ENCODE results near the gene FLYWCH1.

DNA sequence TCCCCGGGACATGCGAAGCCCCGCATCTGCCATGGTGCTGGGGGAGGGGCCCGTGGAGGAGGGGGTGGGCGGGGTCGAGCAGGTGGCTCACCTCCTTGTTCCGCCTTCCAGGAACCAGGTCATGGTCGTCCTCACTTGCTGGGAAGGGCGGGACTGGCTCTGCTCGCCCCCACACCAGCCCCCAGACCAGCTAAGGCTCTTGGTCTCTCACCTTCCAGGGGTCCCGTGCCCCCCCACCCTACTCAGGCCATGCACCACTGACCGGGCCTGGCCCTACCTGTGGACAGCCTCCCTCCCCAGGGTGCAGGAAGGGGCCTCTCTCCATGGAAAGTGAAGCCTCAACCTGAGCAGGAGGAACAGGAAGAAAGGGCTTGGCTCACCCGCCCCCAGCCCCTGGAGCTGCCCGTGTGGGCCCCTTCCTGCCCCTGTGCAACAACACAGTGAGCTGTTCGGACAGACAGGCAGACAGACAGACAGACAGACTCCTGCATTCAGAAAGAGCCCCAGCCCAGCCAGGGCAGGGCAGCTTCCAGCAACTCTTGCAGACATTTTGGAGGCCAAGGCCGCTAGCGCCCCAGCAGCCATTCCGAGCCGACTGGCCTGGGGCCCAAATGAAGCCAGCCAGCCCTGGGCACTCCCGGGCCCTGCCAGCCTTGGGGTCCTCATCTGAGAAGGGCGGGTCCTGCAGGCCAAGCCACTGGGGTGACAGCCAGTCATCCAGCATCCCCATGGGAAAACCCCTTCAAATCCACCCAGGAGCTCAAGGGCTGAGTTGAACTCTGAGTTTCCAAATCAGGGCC, 44.2 kb downstream of the FLYWCH1 start:
- TF ChIP-seq, protein P1, sequence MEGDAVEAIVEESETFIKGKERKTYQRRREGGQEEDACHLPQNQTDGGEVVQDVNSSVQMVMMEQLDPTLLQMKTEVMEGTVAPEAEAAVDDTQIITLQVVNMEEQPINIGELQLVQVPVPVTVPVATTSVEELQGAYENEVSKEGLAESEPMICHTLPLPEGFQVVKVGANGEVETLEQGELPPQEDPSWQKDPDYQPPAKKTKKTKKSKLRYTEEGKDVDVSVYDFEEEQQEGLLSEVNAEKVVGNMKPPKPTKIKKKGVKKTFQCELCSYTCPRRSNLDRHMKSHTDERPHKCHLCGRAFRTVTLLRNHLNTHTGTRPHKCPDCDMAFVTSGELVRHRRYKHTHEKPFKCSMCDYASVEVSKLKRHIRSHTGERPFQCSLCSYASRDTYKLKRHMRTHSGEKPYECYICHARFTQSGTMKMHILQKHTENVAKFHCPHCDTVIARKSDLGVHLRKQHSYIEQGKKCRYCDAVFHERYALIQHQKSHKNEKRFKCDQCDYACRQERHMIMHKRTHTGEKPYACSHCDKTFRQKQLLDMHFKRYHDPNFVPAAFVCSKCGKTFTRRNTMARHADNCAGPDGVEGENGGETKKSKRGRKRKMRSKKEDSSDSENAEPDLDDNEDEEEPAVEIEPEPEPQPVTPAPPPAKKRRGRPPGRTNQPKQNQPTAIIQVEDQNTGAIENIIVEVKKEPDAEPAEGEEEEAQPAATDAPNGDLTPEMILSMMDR (IDR thresholded peaks at IDR 0.05): no peak
- TF ChIP-seq EZH2phosphoT487 (IDR thresholded peaks at IDR 0.05) (no peak), EZH2 (IDR thresholded peaks at IDR 0.05) (no peak)
